Measurements from ENCODE around the gene FOSL1. TPM values are rescaled to one million over a fixed set of nuclear protein-coding genes. Genes with fewer than 3 reads are reported as not detected.

Gene FOSL1
- total and polyA plus RNA-seq, 2 donors (not counting 3 experiments of a cell fraction or from before 2014, with no cell fraction given): 18.1 to 53.8 TPM

DNA sequence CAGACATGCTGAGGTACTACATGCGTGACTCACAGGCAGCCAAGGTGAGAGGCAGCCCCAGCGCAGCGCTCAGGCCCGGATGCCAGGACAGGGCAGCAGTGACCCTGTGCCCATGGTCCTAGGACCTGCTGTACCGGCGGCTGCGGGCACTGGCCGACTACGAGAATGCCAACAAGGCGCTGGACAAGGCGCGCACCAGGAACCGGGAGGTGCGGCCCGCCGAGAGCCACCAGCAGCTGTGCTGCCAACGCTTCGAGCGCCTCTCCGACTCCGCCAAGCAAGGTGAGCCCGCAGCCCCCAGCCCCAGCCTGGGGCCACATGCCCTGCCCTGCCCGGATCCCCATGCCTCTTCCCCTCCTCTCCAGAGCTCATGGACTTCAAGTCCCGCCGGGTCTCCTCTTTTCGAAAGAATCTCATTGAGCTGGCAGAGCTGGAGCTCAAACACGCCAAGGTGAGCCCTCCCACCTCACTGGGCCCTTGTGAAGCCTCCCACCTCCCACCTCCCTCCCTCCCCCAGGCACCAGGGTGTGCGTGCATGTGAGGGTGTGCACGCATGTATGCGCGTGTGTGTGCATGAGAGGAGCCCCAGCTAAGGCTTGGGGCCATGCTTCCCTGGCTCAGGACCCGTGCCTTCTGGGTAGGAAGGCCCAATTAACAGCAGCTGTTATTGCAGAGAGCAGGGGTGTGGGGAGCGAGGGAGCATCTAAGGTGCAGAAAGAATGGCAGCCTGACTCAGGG is 47.5 kb downstream of the FOSL1 start:
- dilution Hi-C loops (cut with MboI; ENCODE audit: extremely low pct_ligation_motif_present, low sequenced_read_pairs) (no loop called here), intact Hi-C loops (cut with micrococcal nuclease) (no loop called here)
- TF ChIP-seq JUN (IDR thresholded peaks at IDR 0.05; ENCODE audit: borderline replicate concordance, insufficient read depth, insufficient read length, low read depth): no peak
- TF ChIP-seq GATA2 (IDR thresholded peaks at IDR 0.05; ENCODE audit: insufficient read depth, insufficient read length, low read depth, low read length): no peak
- no peak for TF ChIP-seq POLR2AphosphoS5 (IDR thresholded peaks at IDR 0.05; ENCODE audit: insufficient read depth, low read depth, low read length)
- TF ChIP-seq, protein P1, sequence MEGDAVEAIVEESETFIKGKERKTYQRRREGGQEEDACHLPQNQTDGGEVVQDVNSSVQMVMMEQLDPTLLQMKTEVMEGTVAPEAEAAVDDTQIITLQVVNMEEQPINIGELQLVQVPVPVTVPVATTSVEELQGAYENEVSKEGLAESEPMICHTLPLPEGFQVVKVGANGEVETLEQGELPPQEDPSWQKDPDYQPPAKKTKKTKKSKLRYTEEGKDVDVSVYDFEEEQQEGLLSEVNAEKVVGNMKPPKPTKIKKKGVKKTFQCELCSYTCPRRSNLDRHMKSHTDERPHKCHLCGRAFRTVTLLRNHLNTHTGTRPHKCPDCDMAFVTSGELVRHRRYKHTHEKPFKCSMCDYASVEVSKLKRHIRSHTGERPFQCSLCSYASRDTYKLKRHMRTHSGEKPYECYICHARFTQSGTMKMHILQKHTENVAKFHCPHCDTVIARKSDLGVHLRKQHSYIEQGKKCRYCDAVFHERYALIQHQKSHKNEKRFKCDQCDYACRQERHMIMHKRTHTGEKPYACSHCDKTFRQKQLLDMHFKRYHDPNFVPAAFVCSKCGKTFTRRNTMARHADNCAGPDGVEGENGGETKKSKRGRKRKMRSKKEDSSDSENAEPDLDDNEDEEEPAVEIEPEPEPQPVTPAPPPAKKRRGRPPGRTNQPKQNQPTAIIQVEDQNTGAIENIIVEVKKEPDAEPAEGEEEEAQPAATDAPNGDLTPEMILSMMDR (IDR thresholded peaks at IDR 0.05; ENCODE audit: extremely low read depth in 1 of 2, insufficient read depth in 1 of 2, low read depth in 1 of 2, low read length in 2 of 2): no peak
- TF ChIP-seq, protein P2, sequence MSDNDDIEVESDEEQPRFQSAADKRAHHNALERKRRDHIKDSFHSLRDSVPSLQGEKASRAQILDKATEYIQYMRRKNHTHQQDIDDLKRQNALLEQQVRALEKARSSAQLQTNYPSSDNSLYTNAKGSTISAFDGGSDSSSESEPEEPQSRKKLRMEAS (IDR thresholded peaks at IDR 0.05; ENCODE audit: insufficient read depth, insufficient read length): no peak
- TF ChIP-seq MYC (IDR thresholded peaks at IDR 0.05; ENCODE audit: low read depth, low read length): no peak
- TF ChIP-seq POLR2A (IDR thresholded peaks at IDR 0.05; ENCODE audit: low read depth, low read length): no peak
- no peak for TF ChIP-seq FOS (IDR thresholded peaks at IDR 0.05; ENCODE audit: borderline replicate concordance, insufficient read depth, low read length)
- no peak for TF ChIP-seq EZH2 (IDR thresholded peaks at IDR 0.05; ENCODE audit: borderline replicate concordance, low read depth, low read length, severe bottlenecking)

More for the DNA sequence above, 47.5 kb downstream of the FOSL1 start:
- no TSS peak for BruUV-seq (replicated peaks)
- peaks cover 15% of the 10 kb centered on the region for H3K4me1 ChIP-seq (ENCODE audit: control insufficient read depth, extremely low read depth, insufficient read depth, low read length)
- H2AFZ ChIP-seq (ENCODE audit: low read depth, low read length): no peak overlapping the region
- no peak overlapping the region for H3K27ac ChIP-seq (ENCODE audit: insufficient read depth, low read depth, low read length)
- no peak overlapping the region for H3K4me3 ChIP-seq (replicated peaks in 1 of 3; ENCODE audit: insufficient read depth in 1 of 3, low read depth in 1 of 3, low read length in 3 of 3)
- CTCF ChIA-PET: interaction anchor here (0.9 to 3.7 kb wide), 4 partner anchors 14 to 72 kb away, joined by 3 to 18 read pairs (median 5); partner anchors contain the start of gene FIBP
- FAIRE-seq (no peak), DNase-seq (ENCODE audit: low read depth, low spot score) (no peak)
- H3K9me1 ChIP-seq (replicated peaks; ENCODE audit: control insufficient read depth, extremely low read depth, insufficient read depth, low read length): no peaks in the 10 kb centered on the region
- no peaks in the 10 kb centered on the region for H3K9me3 ChIP-seq (replicated peaks; ENCODE audit: control insufficient read depth, insufficient read depth, low read length)
- H3K36me3 ChIP-seq (ENCODE audit: control insufficient read depth in 2 of 2, extremely low read depth in 1 of 2, insufficient read depth in 2 of 2, low read length in 2 of 2): peaks cover 36 to 44% of the 10 kb centered on the region in 2 experiments
- peaks cover 46% of the 10 kb centered on the region for H3K79me2 ChIP-seq (ENCODE audit: control insufficient read depth, insufficient read depth, low read length)
- no peak overlapping the region for H3K9ac ChIP-seq (replicated peaks; ENCODE audit: extremely low read depth, insufficient read depth, low read length)
- peaks cover 9% of the 10 kb centered on the region for H4K20me1 ChIP-seq (replicated peaks; ENCODE audit: control insufficient read depth, extremely low read depth, insufficient read depth, low read length)
- no peak overlapping the region for H3K4me2 ChIP-seq (ENCODE audit: insufficient read depth, low read length)
- H3K27me3 ChIP-seq (ENCODE audit: control insufficient read depth in 2 of 2, insufficient read depth in 2 of 2, low read length in 2 of 2): no peaks in the 10 kb centered on the region
- POLR2A ChIA-PET: interaction anchor here (1.2 kb wide), 1 partner anchor 37 kb away, joined by 3 read pairs; no protein-coding TSS in a partner anchor

All from endothelial cell of umbilical vein (primary cell).